HepG2 (cell line): ENCODE results near the gene OR52L1.

Source experiments
- ATF1 ChIP-seq: IDR thresholded peaks from 2 replicates; pipeline ENCODE4 v1.6.1; 2016; ENCODE audit warnings: mild to moderate bottlenecking, control low read depth
- CCAR2 ChIP-seq: fragments of 200-400 bp; formaldehyde crosslinking; optimal IDR thresholded peaks from 2 replicates; pipeline ENCODE3; 2018; ENCODE audit warnings: low read depth, mild to moderate bottlenecking, low read length, moderate library complexity
- FOXM1 ChIP-seq: sonication (generic); formaldehyde crosslinking; IDR thresholded peaks from 2 replicates; pipeline ENCODE4 v1.5.0; 2020; ENCODE audit warnings: missing genetic modification reagents
- GTF2F1 ChIP-seq: fragments of 150-350 bp; IDR thresholded peaks from 2 replicates; pipeline ENCODE4 v1.6.1; 2014; ENCODE audit warnings: low read length
- NCOR1 ChIP-seq: fragments of 200-600 bp; sonication (generic); IDR thresholded peaks from 2 replicates; pipeline ENCODE4 v1.7.0; 2017; ENCODE audit warnings: antibody characterized with exemption, low read length, borderline replicate concordance
- NFRKB ChIP-seq: fragments of 450-650 bp; IDR thresholded peaks from 2 replicates; pipeline ENCODE4 v1.6.1; 2017
- NR2F1 ChIP-seq, 2 experiments: fragments of 450-650 bp in 1 of 2; formaldehyde crosslinking in 1 of 2; IDR thresholded peaks; 2 replicates each; pipeline versions ENCODE4 v1.5.0 to v1.6.1; 2016 to 2020; ENCODE audit warnings: mild to moderate bottlenecking in 1 of 2, missing compliant biosample characterization in 1 of 2, missing genetic modification reagents in 1 of 2, moderate library complexity in 1 of 2
- ZBTB7A ChIP-seq: sonication (generic); formaldehyde crosslinking; IDR thresholded peaks from 2 replicates; pipeline ENCODE4 v1.8.0; 2022; ENCODE audit warnings: mild to moderate bottlenecking, missing genetic modification reagents
- ZNF3 ChIP-seq: IDR thresholded peaks from 2 replicates; pipeline ENCODE4 v1.7.0; 2017; ENCODE audit warnings: inconsistent platforms
- ZNF512 ChIP-seq: sonication (generic); formaldehyde crosslinking; IDR thresholded peaks from 2 replicates; pipeline ENCODE4 v1.4.0; 2020; ENCODE audit warnings: mild to moderate bottlenecking, missing genetic modification reagents
- ZSCAN29 ChIP-seq: sonication (generic); formaldehyde crosslinking; conservative IDR thresholded peaks from 2 replicates; pipeline ENCODE4 v1.4.0; 2020; ENCODE audit warnings: mild to moderate bottlenecking, missing genetic modification reagents
- ZSCAN30 ChIP-seq: sonication (generic); formaldehyde crosslinking; IDR thresholded peaks from 2 replicates; pipeline ENCODE4 v1.5.0; 2020; ENCODE audit warnings: mild to moderate bottlenecking, missing genetic modification reagents

- TF ChIP-seq ZSCAN30 (CRISPR knock-in tag) (no peak), GTF2F1 (no peak), ZNF512 (CRISPR knock-in tag) (no peak), NR2F1 (CRISPR knock-in tag; IDR thresholded peaks at IDR 0.05) (no peak), NFRKB (no peak), ZSCAN29 (CRISPR knock-in tag) (no peak), ZBTB7A (CRISPR knock-in tag) (no peak), CCAR2 (no peak), ZNF3 (CRISPR knock-in tag) (no peak), NCOR1 (no peak), FOXM1 (no peak), ATF1 (CRISPR knock-in tag) (no peak)
Observed at GRCh38 chr11:5989203-5989602, 2.4 kb upstream of the OR52L1 start.
